IMR-90 (cell line): ENCODE measurements around the gene DENND5A. TPM values are rescaled to one million over a fixed set of nuclear protein-coding genes. Genes with fewer than 3 reads are reported as not detected.

Source experiments
- ATAC-seq: fragments of 200-7000 bp; cut with Tn5 transposase; 2 replicates; pipeline ENCODE4 v1.9.1; 2020; ENCODE audit warnings: low read depth, mild to moderate bottlenecking, moderate library complexity
- BruUV-seq: library from RNA; stranded (reverse); fragments of 400-500 nt; replicated peaks from 2 replicates; lab custom pipeline; 2021; lab: Mats Ljungman, UMichigan
- CTCF ChIA-PET: fragments of 300-600 bp; formaldehyde crosslinking; extraction: SDS; loops from one replicate; lab custom pipeline; 2021; ENCODE audit warnings: antibody characterized with exemption; lab: Yijun Ruan, JAX
- POLR2A ChIA-PET: fragments of 300-600 bp; sonication (Branson Sonifier 250); formaldehyde crosslinking; loops from one replicate; lab custom pipeline; 2022; ENCODE audit warnings: antibody characterized with exemption; ENCODE audit not compliant: unreplicated experiment; lab: Charles Lee
- DNase-seq: peaks from one replicate; pipeline ENCODE4 v3.0.0; 2013
- H2AFZ ChIP-seq: replicated peaks from 2 replicates; pipeline ENCODE3; 2013; ENCODE audit warnings: low read length, mild to moderate bottlenecking; ENCODE audit not compliant: poor library complexity
- H2AK5ac ChIP-seq: 2 replicates; pipeline ENCODE4 v1.6.1; 2013; ENCODE audit warnings: low read depth, low read length, inconsistent platforms
- H2AK9ac ChIP-seq: replicated peaks from 2 replicates; pipeline ENCODE3; 2013; ENCODE audit warnings: mild to moderate bottlenecking, low read depth, low read length, moderate library complexity; ENCODE audit not compliant: poor library complexity
- H2BK120ac ChIP-seq: 2 replicates; pipeline ENCODE4 v1.6.1; 2013; ENCODE audit warnings: low read depth, low read length, inconsistent platforms
- H2BK15ac ChIP-seq: 3 replicates; pipeline ENCODE4 v1.6.1; 2013; ENCODE audit warnings: low read depth, low read length, inconsistent platforms
- H2BK20ac ChIP-seq: 2 replicates; pipeline ENCODE4 v1.6.1; 2013; ENCODE audit warnings: low read depth, mild to moderate bottlenecking, inconsistent platforms, low read length, moderate library complexity
- H2BK5ac ChIP-seq: 2 replicates; pipeline ENCODE4 v1.6.1; 2013; ENCODE audit warnings: mild to moderate bottlenecking, low read depth, low read length, inconsistent platforms; ENCODE audit not compliant: poor library complexity, severe bottlenecking
- H3K14ac ChIP-seq: replicated peaks from 2 replicates; pipeline ENCODE4 v1.6.1; 2013; ENCODE audit warnings: low read depth, low read length, inconsistent platforms
- H3K18ac ChIP-seq: 2 replicates; pipeline ENCODE4 v1.6.1; 2013; ENCODE audit warnings: low read depth, low read length, control low read depth
- H3K23ac ChIP-seq: 2 replicates; pipeline ENCODE4 v1.6.1; 2013; ENCODE audit warnings: low read depth, low read length, inconsistent platforms
- H3K27ac ChIP-seq: 2 replicates; pipeline ENCODE4 v1.5.1; 2013; ENCODE audit warnings: mild to moderate bottlenecking, control low read depth, low read length; ENCODE audit not compliant: insufficient read depth
- H3K27me3 ChIP-seq: 2 replicates; pipeline ENCODE4 v1.6.1; 2013; ENCODE audit warnings: low read length; ENCODE audit not compliant: control insufficient read depth, insufficient read depth
- H3K36me3 ChIP-seq: 2 replicates; pipeline ENCODE4 v1.6.1; 2013; ENCODE audit warnings: low read length, mixed read lengths; ENCODE audit not compliant: control insufficient read depth, insufficient read depth
- H3K4ac ChIP-seq: 2 replicates; pipeline ENCODE4 v1.6.1; 2013; ENCODE audit warnings: low read depth, low read length, inconsistent platforms
- H3K4me1 ChIP-seq: 2 replicates; pipeline ENCODE4 v1.6.1; 2013; ENCODE audit warnings: low read length, mixed read lengths; ENCODE audit not compliant: control insufficient read depth, insufficient read depth
- H3K4me2 ChIP-seq: 2 replicates; pipeline ENCODE4 v1.6.1; 2013; ENCODE audit warnings: low read depth, mild to moderate bottlenecking, control low read depth, low read length, moderate library complexity
- H3K4me3 ChIP-seq: 2 replicates; pipeline ENCODE4 v1.5.1; 2013; ENCODE audit warnings: low read depth, mild to moderate bottlenecking, control low read depth, low read length, moderate library complexity; ENCODE audit not compliant: insufficient read depth
- H3K56ac ChIP-seq: 2 replicates; pipeline ENCODE4 v1.6.1; 2013; ENCODE audit warnings: low read length, inconsistent platforms; ENCODE audit not compliant: insufficient read depth; ENCODE audit errors: extremely low read depth
- H3K79me1 ChIP-seq, 2 experiments: 2 replicates each; pipeline ENCODE4 v1.6.1; 2013; ENCODE audit warnings: low read length in 2 of 2, inconsistent platforms in 1 of 2, low read depth in 1 of 2
- H3K9ac ChIP-seq: 2 replicates; pipeline ENCODE4 v1.6.1; 2013; ENCODE audit warnings: low read depth, low read length, control low read depth
- H3K9me1 ChIP-seq: 2 replicates; pipeline ENCODE4 v1.6.1; 2013; ENCODE audit warnings: low read length, inconsistent platforms; ENCODE audit not compliant: insufficient read depth
- H3K9me3 ChIP-seq: 2 replicates; pipeline ENCODE4 v1.6.1; 2013; ENCODE audit warnings: low read length; ENCODE audit not compliant: control insufficient read depth, insufficient read depth
- H4K20me1 ChIP-seq: 2 replicates; pipeline ENCODE4 v1.6.1; 2013; ENCODE audit warnings: low read length, inconsistent platforms; ENCODE audit not compliant: insufficient read depth
- H4K5ac ChIP-seq: 2 replicates; pipeline ENCODE4 v1.6.1; 2013; ENCODE audit warnings: mild to moderate bottlenecking, low read depth, low read length, control low read depth
- H4K8ac ChIP-seq, 2 experiments: 2 replicates each; pipeline ENCODE4 v1.6.1; 2013; ENCODE audit warnings: low read depth in 2 of 2, low read length in 2 of 2, control low read depth in 1 of 2, inconsistent platforms in 1 of 2
- H4K91ac ChIP-seq: 2 replicates; pipeline ENCODE4 v1.6.1; 2013; ENCODE audit warnings: low read depth, low read length, inconsistent platforms; ENCODE audit not compliant: insufficient read depth
- BHLHE40 ChIP-seq: fragments of 150-350 bp; IDR thresholded peaks from 2 replicates; pipeline ENCODE4 v1.6.1; 2016; ENCODE audit warnings: mild to moderate bottlenecking, low read depth, low read length
- ELK1 ChIP-seq: fragments of 150-350 bp; IDR thresholded peaks from 2 replicates; pipeline ENCODE4 v1.6.1; 2016; ENCODE audit warnings: low read depth, mild to moderate bottlenecking, low read length, moderate library complexity, borderline replicate concordance
- FOS ChIP-seq: fragments of 150-350 bp; IDR thresholded peaks from 2 replicates; pipeline ENCODE4 v1.6.1; 2016; ENCODE audit warnings: low read depth, low read length
- MAFK ChIP-seq: IDR thresholded peaks from 2 replicates; pipeline ENCODE4 v1.6.1; 2012; ENCODE audit warnings: low read depth, low read length, improper control_type of control experiment
- MAZ ChIP-seq: IDR thresholded peaks from 2 replicates; pipeline ENCODE4 v1.6.1; 2012; ENCODE audit warnings: low read depth, mild to moderate bottlenecking, low read length, improper control_type of control experiment, moderate library complexity, borderline replicate concordance
- MXI1 ChIP-seq: IDR thresholded peaks from 2 replicates; pipeline ENCODE4 v1.6.1; 2012; ENCODE audit warnings: low read depth, mild to moderate bottlenecking, low read length, moderate library complexity, borderline replicate concordance
- POLR2A ChIP-seq: IDR thresholded peaks from 2 replicates; pipeline ENCODE4 v1.6.1; 2012; ENCODE audit warnings: mild to moderate bottlenecking, low read depth, low read length
- RCOR1 ChIP-seq: IDR thresholded peaks from 2 replicates; pipeline ENCODE4 v1.6.1; 2012; ENCODE audit warnings: mild to moderate bottlenecking, low read length, improper control_type of control experiment; ENCODE audit not compliant: insufficient replicate concordance
- RFX5 ChIP-seq: IDR thresholded peaks from 2 replicates; pipeline ENCODE4 v1.8.0; 2012; ENCODE audit warnings: low read depth, mild to moderate bottlenecking, low read length, moderate library complexity
- WGBS, 2 experiments: methylation state at CpG; one replicate each; pipeline versions ENCODE4 v1.1.5 to v1.1.7; 2013; ENCODE audit warnings: missing lambda C conversion rate in 2 of 2; ENCODE audit not compliant: insufficient read length in 1 of 2; ENCODE audit errors: extremely low coverage in 2 of 2; 5-methylcytosine and 5-hydroxymethylcytosine counted together
- dilution Hi-C: fragments of 300-500 bp; cut with HindIII; formaldehyde crosslinking; loops from one replicate; pipeline ENCODE4 v1.14.3; 2018; ENCODE audit warnings: low sequenced_read_pairs; ENCODE audit not compliant: unreplicated experiment
- in situ Hi-C: fragments of 300-500 bp; cut with MboI; formaldehyde crosslinking; loops from 3 replicates; pipeline ENCODE4 v1.14.3; 2019; ENCODE audit warnings: low sequenced_read_pairs, inconsistent platforms, mixed read lengths
- intact Hi-C: fragments of 100-400 bp; cut with micrococcal nuclease; formaldehyde crosslinking; loops from 2 replicates; pipeline ENCODE4 v1.10.0; 2022
- polyA plus RNA-seq, 3 experiments: library from polyadenylated mRNA; depleted of rRNA; stranded (reverse); fragments of >200 nt; gene quantifications; 2 replicates each; pipeline ENCODE4 v1.2.3, GENCODE V29; 2012; ENCODE audit warnings: low replicate concordance in 1 of 3
- total RNA-seq: library from RNA; depleted of rRNA; stranded (reverse); fragments of >200 nt; gene quantifications from 2 replicates; pipeline ENCODE4 v1.2.3, GENCODE V29; 2012
- TF ChIP-seq, protein P1 (sequence below): conservative IDR thresholded peaks from 2 replicates; pipeline ENCODE4 v1.5.1; 2012; ENCODE audit warnings: mild to moderate bottlenecking, low read depth, low read length, improper control_type of control experiment

DENND5A gene
- total and polyA plus RNA-seq, 2 of the 4 experiments (the other 2 are of a cell fraction) = 179 to 192 TPM

DNA sequence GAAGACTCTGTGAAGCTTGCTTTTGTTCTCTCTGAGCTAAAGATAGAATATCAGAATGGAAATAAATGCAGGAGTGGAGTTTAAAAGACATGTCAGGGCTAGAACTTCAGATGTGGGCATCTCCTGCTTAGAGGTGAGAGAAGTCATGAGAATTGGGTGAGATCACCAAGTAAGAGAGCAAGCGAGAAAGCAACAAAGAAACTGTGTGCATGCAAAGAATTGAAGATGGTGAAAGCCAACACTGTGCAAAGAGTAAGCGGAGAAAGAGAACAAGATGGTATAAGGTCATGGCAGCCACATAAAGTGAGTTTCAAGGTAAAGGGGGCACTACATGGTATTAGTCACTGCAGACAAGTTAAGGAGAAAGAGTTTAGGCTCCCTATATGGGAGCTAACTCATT lies 116.4 kb downstream of the DENND5A start:
- Histone ChIP-seq H3K18ac (no peak overlapping the region), H3K56ac (no peak overlapping the region), H2AK5ac (no peak overlapping the region), H3K4ac (no peak overlapping the region), H4K91ac (no peak overlapping the region), H3K36me3 (peaks cover 66% of the 10 kb centered on the region), H3K4me2 (no peak overlapping the region), H3K14ac (no peak overlapping the region), H4K8ac (no peak overlapping the region), H2AFZ (no peak overlapping the region), H4K5ac (no peak overlapping the region), H2BK120ac (no peak overlapping the region), H4K20me1 (no peaks in the 10 kb centered on the region; the same call in 1 of the 2 replicates), H2BK20ac (no peak overlapping the region), H2BK5ac (no peak overlapping the region), H3K27ac (no peak overlapping the region), H3K23ac (0 out of 2 replicates have a peak overlapping the region, but pooled peaks have one; percentile 24), H3K27me3 (no peaks in the 10 kb centered on the region), H3K9me3 (no peaks in the 10 kb centered on the region), H3K4me3 (no peak overlapping the region), H3K9ac (no peak overlapping the region), H2AK9ac (no peak overlapping the region), H3K79me1 (peaks cover 36 to 75% of the 10 kb centered on the region in 2 experiments), H3K4me1 (peaks cover 9% of the 10 kb centered on the region), H2BK15ac (no peak overlapping the region), H3K9me1 (peaks cover 29% of the 10 kb centered on the region)
- dilution Hi-C loops (no loop called here), intact Hi-C loops (no loop called here), in situ Hi-C loops (loop anchor here (25.0 kb wide), 1 partner anchor 461 kb away; the partner anchor contains the start of genes RPL27A and TRIM66)
- ChIA-PET POLR2A (interaction anchor here (0.6 kb wide), 1 partner anchor 10 kb away, joined by 5 read pairs; no protein-coding TSS in a partner anchor), CTCF (interaction anchor here (0.5 kb wide), 1 partner anchor 107 kb away, joined by 4 read pairs; no protein-coding TSS in a partner anchor)
- WGBS, 2 experiments = 86% methylated on average over 1 of the region's 2 CpGs; no CpG with 5 or more reads in 1 of the 2 experiments
- no peak for DNase-seq
- ATAC-seq = no peak
- TF ChIP-seq, protein P1, sequence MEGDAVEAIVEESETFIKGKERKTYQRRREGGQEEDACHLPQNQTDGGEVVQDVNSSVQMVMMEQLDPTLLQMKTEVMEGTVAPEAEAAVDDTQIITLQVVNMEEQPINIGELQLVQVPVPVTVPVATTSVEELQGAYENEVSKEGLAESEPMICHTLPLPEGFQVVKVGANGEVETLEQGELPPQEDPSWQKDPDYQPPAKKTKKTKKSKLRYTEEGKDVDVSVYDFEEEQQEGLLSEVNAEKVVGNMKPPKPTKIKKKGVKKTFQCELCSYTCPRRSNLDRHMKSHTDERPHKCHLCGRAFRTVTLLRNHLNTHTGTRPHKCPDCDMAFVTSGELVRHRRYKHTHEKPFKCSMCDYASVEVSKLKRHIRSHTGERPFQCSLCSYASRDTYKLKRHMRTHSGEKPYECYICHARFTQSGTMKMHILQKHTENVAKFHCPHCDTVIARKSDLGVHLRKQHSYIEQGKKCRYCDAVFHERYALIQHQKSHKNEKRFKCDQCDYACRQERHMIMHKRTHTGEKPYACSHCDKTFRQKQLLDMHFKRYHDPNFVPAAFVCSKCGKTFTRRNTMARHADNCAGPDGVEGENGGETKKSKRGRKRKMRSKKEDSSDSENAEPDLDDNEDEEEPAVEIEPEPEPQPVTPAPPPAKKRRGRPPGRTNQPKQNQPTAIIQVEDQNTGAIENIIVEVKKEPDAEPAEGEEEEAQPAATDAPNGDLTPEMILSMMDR = no peak
- TF ChIP-seq ELK1 (no peak), MXI1 (no peak), BHLHE40 (no peak), RCOR1 (no peak), RFX5 (no peak), FOS (no peak), MAFK (no peak), POLR2A (no peak), MAZ (no peak)
- BruUV-seq = no TSS peak
